ENCODE data around the gene PDE4D. TPM values are rescaled to one million over a fixed set of nuclear protein-coding genes. Genes with fewer than 3 reads are reported as not detected.

PDE4D gene
- total and polyA plus RNA-seq, 10 of the 15 experiments (the other 5 are each of a cell fraction or from before 2014, with no cell fraction given) = 0.87 to 4.1 (median 2.2) TPM

GRCh38 chr5:59586841-59587240 lies 306.7 kb downstream of the PDE4D start:
- no peak overlapping the region for H3K4me3 ChIP-seq
- ChIA-PET CTCF (interaction anchor here (1.1 kb wide), 1 partner anchor 32 kb away, joined by 3 read pairs; no protein-coding TSS in a partner anchor), SMC1A (ENCODE audit: uncharacterized antibody, unreplicated experiment) (no interaction called here), POLR2A (no interaction called here), RAD21 (ENCODE audit: unreplicated experiment) (no interaction called here)
- no peak overlapping the region for H2AFZ ChIP-seq (ENCODE audit: control insufficient read depth, low read depth, low read length)
- H3K9me3 ChIP-seq (replicated peaks; ENCODE audit: control insufficient read depth, insufficient read depth, low read length) = no peaks in the 10 kb centered on the region
- ATAC-seq (no peak), FAIRE-seq (no peak), DNase-seq (ENCODE audit: low read depth, low spot score) (no peak)
- 0 out of 2 replicates have a peak, but pooled peaks cover 3% of the 10 kb centered on the region for H3K4me1 ChIP-seq (ENCODE audit: control insufficient read depth, insufficient read depth, low read length)
- WGBS (ENCODE audit: insufficient coverage, insufficient replicate concordance, low lambda C conversion rate, missing lambda C conversion rate) = 90% methylated on average over 5 of the region's 5 CpGs
- no peak for TF ChIP-seq BCL11A (IDR thresholded peaks at IDR 0.05; ENCODE audit: low read depth, low read length)
- TF ChIP-seq IRF3 (IDR thresholded peaks at IDR 0.05) = no peak
- TF ChIP-seq HDAC6 (IDR thresholded peaks at IDR 0.05; ENCODE audit: unreplicated experiment) = no peak
- TF ChIP-seq NFXL1 (IDR thresholded peaks at IDR 0.05; ENCODE audit: borderline replicate concordance) = no peak
- no peak for TF ChIP-seq CHD1 (IDR thresholded peaks at IDR 0.05; ENCODE audit: low read depth, low read length)
- no peak for TF ChIP-seq RUNX3 (IDR thresholded peaks at IDR 0.05; ENCODE audit: low read length)
- H3K79me2 ChIP-seq (ENCODE audit: control insufficient read depth, insufficient read depth, low read length) = no peaks in the 10 kb centered on the region
- no peak overlapping the region for H3K27ac ChIP-seq (ENCODE audit: control insufficient read depth, insufficient read depth)
- in situ Hi-C loops (cut with MboI) = no loop called here
- no peaks in the 10 kb centered on the region; a peak in 2 of 4 replicates for H3K27me3 ChIP-seq (replicated peaks in 1 of 2; ENCODE audit: control insufficient read depth in 2 of 2, insufficient read depth in 2 of 2, low read length in 1 of 2)
- H3K9ac ChIP-seq (ENCODE audit: control insufficient read depth, insufficient read depth, low read length) = no peak overlapping the region
- BruUV-seq (replicated peaks) = no TSS peak
- no peak overlapping the region for H3K4me2 ChIP-seq (ENCODE audit: control insufficient read depth, insufficient read depth)
- H3K36me3 ChIP-seq (ENCODE audit: control insufficient read depth in 2 of 2, insufficient read depth in 2 of 2, low read length in 1 of 2) = no peaks in the 10 kb centered on the region
- intact Hi-C loops (cut with micrococcal nuclease; ENCODE audit: unreplicated experiment) = no loop called here
- H4K20me1 ChIP-seq (ENCODE audit: control insufficient read depth, insufficient read depth) = no peaks in the 10 kb centered on the region

Data from GM12878 (cell line).